OCI-LY1 (cell line): ENCODE measurements around the gene PES1.

ENCODE experiments used
- H2AFZ ChIP-seq: fragments of 200-600 bp; sonication (generic), shearing (Covaris generic); 2 replicates; pipeline ENCODE4 v1.6.0; 2014; ENCODE audit warnings: antibody characterized with exemption, mild to moderate bottlenecking, low read length
- H3F3A ChIP-seq: fragments of 200-600 bp; sonication (generic), shearing (Covaris generic); 2 replicates; pipeline ENCODE4 v1.6.0; 2014; ENCODE audit warnings: mild to moderate bottlenecking, antibody characterized with exemption, low read length, moderate library complexity; ENCODE audit not compliant: insufficient read depth
- H3K27ac ChIP-seq: fragments of 200-600 bp; sonication (generic); 2 replicates; pipeline ENCODE4 v1.5.1; 2014; ENCODE audit warnings: low read length, mixed run types, mild to moderate bottlenecking, low read depth; ENCODE audit not compliant: poor library complexity, severe bottlenecking
- H3K27me3 ChIP-seq: fragments of 200-600 bp; sonication (generic); 2 replicates; pipeline ENCODE4 v1.6.0; 2014; ENCODE audit warnings: antibody characterized with exemption, mild to moderate bottlenecking, low read length, moderate library complexity; ENCODE audit not compliant: insufficient read depth
- H3K36me3 ChIP-seq: fragments of 200-600 bp; sonication (generic); 2 replicates; pipeline ENCODE4 v1.6.1; 2014; ENCODE audit warnings: mild to moderate bottlenecking, antibody characterized with exemption, low read length, moderate library complexity, mixed read lengths; ENCODE audit not compliant: insufficient read depth
- H3K4me1 ChIP-seq: fragments of 200-600 bp; sonication (generic); 2 replicates; pipeline ENCODE4 v1.5.1; 2014; ENCODE audit warnings: mild to moderate bottlenecking, low read length, moderate library complexity; ENCODE audit not compliant: insufficient read depth, severe bottlenecking
- H3K4me2 ChIP-seq: fragments of 200-600 bp; sonication (generic), shearing (Covaris generic); 2 replicates; pipeline ENCODE4 v1.6.1; 2014; ENCODE audit warnings: low read length
- H3K4me3 ChIP-seq: fragments of 200-600 bp; sonication (generic); 2 replicates; pipeline ENCODE4 v1.5.1; 2014; ENCODE audit warnings: low read length, low read depth, mild to moderate bottlenecking, mixed read lengths; ENCODE audit not compliant: poor library complexity, severe bottlenecking
- H3K79me2 ChIP-seq: fragments of 200-600 bp; shearing (Covaris generic); 2 replicates; pipeline ENCODE4 v1.6.1; 2016; ENCODE audit warnings: mixed run types, low read length, mixed read lengths; ENCODE audit not compliant: insufficient read depth
- H3K9ac ChIP-seq: fragments of 200-600 bp; sonication (generic), shearing (Covaris generic); 2 replicates; pipeline ENCODE4 v1.6.1; 2014; ENCODE audit warnings: mild to moderate bottlenecking, low read length, mixed read lengths
- H3K9me2 ChIP-seq: fragments of 200-600 bp; sonication (generic), shearing (Covaris generic); 2 replicates; pipeline ENCODE4 v1.6.1; 2014; ENCODE audit warnings: low read depth, mild to moderate bottlenecking, low read length, mixed read lengths
- H3K9me3 ChIP-seq: fragments of 200-600 bp; shearing (Covaris generic); 2 replicates; pipeline ENCODE4 v1.6.1; 2014; ENCODE audit warnings: low read length, mixed read lengths
- H4K20me1 ChIP-seq: fragments of 200-600 bp; sonication (generic), shearing (Covaris generic); 2 replicates; pipeline ENCODE4 v1.6.0; 2016; ENCODE audit warnings: mild to moderate bottlenecking, low read length; ENCODE audit not compliant: insufficient read depth
- EZH2 ChIP-seq: fragments of 200-600 bp; sonication (generic), shearing (Covaris generic); IDR thresholded peaks from 2 replicates; pipeline ENCODE4 v1.8.0; 2017; ENCODE audit warnings: borderline replicate concordance, mixed run types, mild to moderate bottlenecking, antibody characterized with exemption, low read length, moderate library complexity, mixed read lengths
- TF ChIP-seq, protein P1 (sequence below): fragments of 200-600 bp; sonication (generic), shearing (Covaris generic); IDR thresholded peaks from 2 replicates; pipeline ENCODE4 v1.5.1; 2017; ENCODE audit warnings: mild to moderate bottlenecking, antibody characterized with exemption, low read length, moderate library complexity, mixed read lengths

PES1 gene

DNA sequence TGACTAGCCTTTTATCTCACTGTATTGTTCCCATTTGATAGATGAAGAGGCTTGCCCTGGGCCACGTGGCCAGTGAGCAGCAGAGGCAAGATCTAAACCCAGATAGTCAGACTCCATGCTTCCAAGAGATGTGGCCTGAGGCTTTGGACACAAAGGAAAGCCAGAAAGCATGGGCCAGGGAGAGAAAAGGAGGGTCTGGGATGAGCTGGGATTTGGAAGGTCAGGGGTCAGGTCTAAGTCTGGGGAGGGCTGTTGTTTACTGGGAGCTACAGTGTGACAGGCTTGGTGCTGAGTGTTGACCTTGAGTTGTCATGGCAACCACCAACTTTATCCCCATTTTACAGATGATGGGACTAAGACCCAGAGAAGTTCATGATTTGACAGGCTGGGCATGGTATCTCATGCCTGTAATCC, 46.0 kb upstream of the PES1 start:
- Histone ChIP-seq H2AFZ (no peak overlapping the region), H3K79me2 (no peaks in the 10 kb centered on the region), H3F3A (no peaks in the 10 kb centered on the region), H4K20me1 (no peaks in the 10 kb centered on the region), H3K27me3 (no peaks in the 10 kb centered on the region), H3K27ac (no peak overlapping the region), H3K4me2 (no peak overlapping the region; the same call in 1 of the 2 replicates), H3K4me1 (peaks cover 25% of the 10 kb centered on the region), H3K9me3 (no peaks in the 10 kb centered on the region), H3K36me3 (no peaks in the 10 kb centered on the region), H3K9ac (no peak overlapping the region), H3K4me3 (no peak overlapping the region), H3K9me2 (no peaks in the 10 kb centered on the region)
- no peak for TF ChIP-seq EZH2
- TF ChIP-seq, protein P1, sequence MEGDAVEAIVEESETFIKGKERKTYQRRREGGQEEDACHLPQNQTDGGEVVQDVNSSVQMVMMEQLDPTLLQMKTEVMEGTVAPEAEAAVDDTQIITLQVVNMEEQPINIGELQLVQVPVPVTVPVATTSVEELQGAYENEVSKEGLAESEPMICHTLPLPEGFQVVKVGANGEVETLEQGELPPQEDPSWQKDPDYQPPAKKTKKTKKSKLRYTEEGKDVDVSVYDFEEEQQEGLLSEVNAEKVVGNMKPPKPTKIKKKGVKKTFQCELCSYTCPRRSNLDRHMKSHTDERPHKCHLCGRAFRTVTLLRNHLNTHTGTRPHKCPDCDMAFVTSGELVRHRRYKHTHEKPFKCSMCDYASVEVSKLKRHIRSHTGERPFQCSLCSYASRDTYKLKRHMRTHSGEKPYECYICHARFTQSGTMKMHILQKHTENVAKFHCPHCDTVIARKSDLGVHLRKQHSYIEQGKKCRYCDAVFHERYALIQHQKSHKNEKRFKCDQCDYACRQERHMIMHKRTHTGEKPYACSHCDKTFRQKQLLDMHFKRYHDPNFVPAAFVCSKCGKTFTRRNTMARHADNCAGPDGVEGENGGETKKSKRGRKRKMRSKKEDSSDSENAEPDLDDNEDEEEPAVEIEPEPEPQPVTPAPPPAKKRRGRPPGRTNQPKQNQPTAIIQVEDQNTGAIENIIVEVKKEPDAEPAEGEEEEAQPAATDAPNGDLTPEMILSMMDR = no peak

DNA sequence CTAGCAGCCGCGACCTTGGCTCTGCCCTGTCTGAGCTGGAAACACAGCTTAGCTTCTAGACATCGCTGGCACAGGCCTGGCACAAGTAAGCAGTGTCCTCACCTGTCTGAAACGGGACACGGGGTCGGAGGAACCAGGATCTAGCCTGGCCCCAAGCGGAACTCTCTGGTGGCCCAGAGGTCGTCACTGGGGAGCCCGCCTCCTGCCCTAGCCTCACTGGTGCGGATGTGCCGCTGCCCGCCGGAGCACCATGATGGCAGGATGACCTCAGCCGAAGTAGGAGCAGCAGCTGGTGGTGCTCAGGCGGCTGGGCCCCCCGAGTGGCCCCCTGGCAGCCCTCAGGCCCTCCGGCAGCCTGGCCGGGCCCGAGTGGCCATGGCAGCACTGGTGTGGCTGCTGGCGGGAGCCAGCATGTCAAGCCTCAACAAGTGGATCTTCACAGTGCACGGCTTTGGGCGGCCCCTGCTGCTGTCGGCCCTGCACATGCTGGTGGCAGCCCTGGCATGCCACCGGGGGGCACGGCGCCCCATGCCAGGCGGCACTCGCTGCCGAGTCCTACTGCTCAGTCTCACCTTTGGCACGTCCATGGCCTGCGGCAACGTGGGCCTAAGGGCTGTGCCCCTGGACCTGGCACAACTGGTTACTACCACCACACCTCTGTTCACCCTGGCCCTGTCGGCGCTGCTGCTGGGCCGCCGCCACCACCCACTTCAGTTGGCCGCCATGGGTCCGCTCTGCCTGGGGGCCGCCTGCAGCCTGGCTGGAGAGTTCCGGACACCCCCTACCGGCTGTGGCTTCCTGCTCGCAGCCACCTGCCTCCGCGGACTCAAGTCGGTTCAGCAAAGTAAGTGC, 44.7 kb upstream of the PES1 start:
- H3K4me2 ChIP-seq = peak overlapping the region; percentile 76
- H3K9ac ChIP-seq = peak overlapping the region; percentile 80
- no peaks in the 10 kb centered on the region for H3K9me2 ChIP-seq
- no peak overlapping the region for H2AFZ ChIP-seq
- H3K4me3 ChIP-seq = peak overlapping the region; percentile 67
- H4K20me1 ChIP-seq = no peaks in the 10 kb centered on the region
- H3K27ac ChIP-seq = no peak overlapping the region
- H3K36me3 ChIP-seq = no peaks in the 10 kb centered on the region
- peaks cover 25% of the 10 kb centered on the region for H3K4me1 ChIP-seq
- no peaks in the 10 kb centered on the region for H3K79me2 ChIP-seq
- no peaks in the 10 kb centered on the region for H3K27me3 ChIP-seq
- H3K9me3 ChIP-seq = no peaks in the 10 kb centered on the region
- no peaks in the 10 kb centered on the region for H3F3A ChIP-seq
- TF ChIP-seq EZH2 = no peak
- TF ChIP-seq, protein P1 = peak; percentile 33

DNA sequence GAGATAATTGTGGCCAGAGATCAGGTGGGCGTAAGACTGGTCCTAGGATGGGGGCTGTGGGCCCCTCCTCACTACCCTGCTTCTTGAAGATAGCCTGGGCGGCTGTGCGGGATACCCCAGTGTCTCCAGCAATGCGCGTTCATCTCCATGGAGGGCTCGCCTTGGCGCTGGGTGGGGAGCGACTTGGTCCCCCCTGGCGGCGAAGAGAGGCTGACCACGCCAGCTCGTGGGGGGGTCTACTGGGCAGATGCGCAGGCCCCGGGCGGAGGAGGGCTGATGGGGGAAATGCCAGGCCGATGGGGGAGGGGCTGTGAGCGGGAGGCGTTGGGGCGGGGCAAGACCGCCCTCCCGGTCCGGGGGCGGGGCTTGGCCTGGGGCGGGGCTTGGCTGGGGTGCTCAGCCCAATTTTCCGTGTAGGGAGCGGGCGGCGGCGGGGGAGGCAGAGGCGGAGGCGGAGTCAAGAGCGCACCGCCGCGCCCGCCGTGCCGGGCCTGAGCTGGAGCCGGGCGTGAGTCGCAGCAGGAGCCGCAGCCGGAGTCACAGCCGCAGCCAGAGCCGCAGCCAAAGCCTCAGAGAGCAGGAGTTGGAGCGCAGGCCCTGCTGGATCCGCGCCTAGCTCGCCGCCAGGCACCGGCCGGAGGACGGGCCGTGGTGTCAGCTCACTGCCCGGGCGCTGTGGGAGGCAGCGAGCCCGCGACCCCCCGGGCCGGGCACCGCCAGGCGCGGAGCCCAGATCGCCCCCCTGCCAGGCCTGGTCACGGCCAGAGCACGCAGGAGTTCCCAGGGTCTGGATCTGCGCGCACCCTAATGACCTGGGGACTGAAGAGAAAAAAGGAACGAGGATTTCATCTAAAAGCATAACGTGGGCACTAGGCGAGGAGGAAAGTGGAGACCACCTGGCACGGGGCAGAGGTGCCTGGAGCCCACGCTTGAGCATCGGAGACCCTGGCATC, 43.8 kb upstream of the PES1 start, which contains the start of gene SLC35E4:
Gene SLC35E4 (plus strand): TSS at position 509 of the 953 bp plus-strand sequence. CDS start 670 bp downstream, outside the sequence.
- Histone ChIP-seq H2AFZ (peak within 1 kb of the TSS; percentile 68; the same call in 1 of the 2 replicates), H3F3A (no peaks in the 10 kb centered on the region), H3K9ac (peak within 1 kb of the TSS; percentile 80), H3K9me2 (no peaks in the 10 kb centered on the region), H3K4me2 (peak within 1 kb of the TSS; percentile 76), H3K27ac (peak within 1 kb of the TSS; percentile 35), H3K4me1 (peaks cover 25% of the 10 kb centered on the region), H3K4me3 (peak within 1 kb of the TSS; percentile 67), H3K79me2 (no peaks in the 10 kb centered on the region), H4K20me1 (no peaks in the 10 kb centered on the region), H3K36me3 (no peaks in the 10 kb centered on the region), H3K27me3 (no peaks in the 10 kb centered on the region), H3K9me3 (no peaks in the 10 kb centered on the region)
- no peak for TF ChIP-seq EZH2
- TF ChIP-seq, protein P1 = peak; percentile 19; the same call in 1 of the 2 replicates
